Measurements from ENCODE around the gene MAP7.
"Not testable (repeated sequence)": the region's sequence is repeated elsewhere in the genome, so short reads cannot be mapped to it uniquely, and the experiment has no call there.

MAP7 gene

GRCh38 chr6:136592930-136593673, 42.9 kb upstream of the MAP7 start:
- Histone ChIP-seq H3K4me3 (ENCODE audit: low read length) (no peak overlapping the region), H3K9ac (ENCODE audit: low read length) (no peak overlapping the region), H2AK5ac (ENCODE audit: low read length) (no peak overlapping the region), H3K27me3 (ENCODE audit: insufficient read depth, low read length, poor library complexity) (no peaks in the 10 kb centered on the region), H3K4me1 (ENCODE audit: control insufficient read depth, low read depth, low read length) (no peaks in the 10 kb centered on the region), H3K27ac (ENCODE audit: low read depth, low read length) (no peak overlapping the region), H3K79me2 (ENCODE audit: control insufficient read depth, insufficient read depth, low read length) (no peaks in the 10 kb centered on the region), H3K56ac (ENCODE audit: low read length) (no peak overlapping the region), H4K5ac (ENCODE audit: low read length) (no peak overlapping the region), H3K23ac (ENCODE audit: low read length) (no peak overlapping the region), H3K79me1 (ENCODE audit: low read length) (no peaks in the 10 kb centered on the region), H3K4ac (ENCODE audit: low read depth, low read length) (no peak overlapping the region), H2BK120ac (ENCODE audit: low read depth, low read length) (no peak overlapping the region), H2BK15ac (replicated peaks; ENCODE audit: low read depth) (no peak overlapping the region), H3K18ac (ENCODE audit: low read length) (no peak overlapping the region), H3K36me3 (ENCODE audit: control insufficient read depth, insufficient read depth, low read length) (no peaks in the 10 kb centered on the region), H4K8ac (ENCODE audit: low read depth, low read length) (no peak overlapping the region), H2BK5ac (ENCODE audit: low read length) (no peak overlapping the region), H3K4me2 (ENCODE audit: low read length) (no peak overlapping the region)
- DNase-seq: no peak
- no CpG with 5 or more reads among the region's 2 CpGs for WGBS (ENCODE audit: extremely low coverage, insufficient coverage, low lambda C conversion rate)

GRCh38 chr6:136591617-136592016, 41.4 kb upstream of the MAP7 start:
- DNase-seq: no peak
- Histone ChIP-seq H3K4me2 (ENCODE audit: low read length) (no peak overlapping the region), H3K4me1 (ENCODE audit: control insufficient read depth, low read depth, low read length) (no peaks in the 10 kb centered on the region), H3K4ac (ENCODE audit: low read depth, low read length) (no peak overlapping the region), H3K27ac (ENCODE audit: low read depth, low read length) (no peak overlapping the region), H2BK120ac (ENCODE audit: low read depth, low read length) (no peak overlapping the region), H3K36me3 (ENCODE audit: control insufficient read depth, insufficient read depth, low read length) (no peaks in the 10 kb centered on the region), H3K27me3 (ENCODE audit: insufficient read depth, low read length, poor library complexity) (no peaks in the 10 kb centered on the region), H2BK5ac (ENCODE audit: low read length) (no peak overlapping the region), H3K9ac (ENCODE audit: low read length) (no peak overlapping the region), H3K79me2 (ENCODE audit: control insufficient read depth, insufficient read depth, low read length) (no peaks in the 10 kb centered on the region), H4K8ac (ENCODE audit: low read depth, low read length) (no peak overlapping the region), H3K4me3 (ENCODE audit: low read length) (no peak overlapping the region), H2AK5ac (ENCODE audit: low read length) (no peak overlapping the region), H4K5ac (ENCODE audit: low read length) (no peak overlapping the region), H3K79me1 (ENCODE audit: low read length) (no peaks in the 10 kb centered on the region), H3K23ac (ENCODE audit: low read length) (no peak overlapping the region), H3K18ac (ENCODE audit: low read length) (no peak overlapping the region), H2BK15ac (replicated peaks; ENCODE audit: low read depth) (no peak overlapping the region), H3K56ac (ENCODE audit: low read length) (no peak overlapping the region)
- no CpG with 5 or more reads among the region's 1 CpG for WGBS (ENCODE audit: extremely low coverage, insufficient coverage, low lambda C conversion rate)

GRCh38 chr6:136590846-136591245, 40.6 kb upstream of the MAP7 start:
- H2BK120ac ChIP-seq (ENCODE audit: low read depth, low read length); H3K23ac ChIP-seq (ENCODE audit: low read length); H2BK5ac ChIP-seq (ENCODE audit: low read length); DNase-seq; H3K79me2 ChIP-seq (ENCODE audit: control insufficient read depth, insufficient read depth, low read length); H3K4ac ChIP-seq (ENCODE audit: low read depth, low read length); H3K36me3 ChIP-seq (ENCODE audit: control insufficient read depth, insufficient read depth, low read length); H3K79me1 ChIP-seq (ENCODE audit: low read length); H3K27me3 ChIP-seq (ENCODE audit: insufficient read depth, low read length, poor library complexity); H3K56ac ChIP-seq (ENCODE audit: low read length); H2BK15ac ChIP-seq (replicated peaks; ENCODE audit: low read depth); H3K4me1 ChIP-seq (ENCODE audit: control insufficient read depth, low read depth, low read length); H4K8ac ChIP-seq (ENCODE audit: low read depth, low read length); H3K4me2 ChIP-seq (ENCODE audit: low read length); H3K9ac ChIP-seq (ENCODE audit: low read length); H3K27ac ChIP-seq (ENCODE audit: low read depth, low read length); H2AK5ac ChIP-seq (ENCODE audit: low read length); H3K4me3 ChIP-seq (ENCODE audit: low read length); H4K5ac ChIP-seq (ENCODE audit: low read length); H3K18ac ChIP-seq (ENCODE audit: low read length): not testable (repeated sequence)
- WGBS (ENCODE audit: extremely low coverage, insufficient coverage, low lambda C conversion rate): no CpG with 5 or more reads among the region's 2 CpGs

GRCh38 chr6:136587527-136587926, 37.3 kb upstream of the MAP7 start:
- no peak overlapping the region for H3K18ac ChIP-seq (ENCODE audit: low read length)
- no peaks in the 10 kb centered on the region for H3K4me1 ChIP-seq (ENCODE audit: control insufficient read depth, low read depth, low read length)
- no peak overlapping the region for H4K8ac ChIP-seq (ENCODE audit: low read depth, low read length)
- H3K4me3 ChIP-seq (ENCODE audit: low read length): no peak overlapping the region
- no peak overlapping the region for H3K4ac ChIP-seq (ENCODE audit: low read depth, low read length)
- H3K79me1 ChIP-seq (ENCODE audit: low read length): no peaks in the 10 kb centered on the region
- no peak overlapping the region for H2AK5ac ChIP-seq (ENCODE audit: low read length)
- no peak overlapping the region for H2BK120ac ChIP-seq (ENCODE audit: low read depth, low read length)
- H2BK15ac ChIP-seq (replicated peaks; ENCODE audit: low read depth): no peak overlapping the region
- H3K4me2 ChIP-seq (ENCODE audit: low read length): no peak overlapping the region
- no peaks in the 10 kb centered on the region for H3K36me3 ChIP-seq (ENCODE audit: control insufficient read depth, insufficient read depth, low read length)
- H3K23ac ChIP-seq (ENCODE audit: low read length): no peak overlapping the region
- DNase-seq: peak; percentile 44
- H4K5ac ChIP-seq (ENCODE audit: low read length): no peak overlapping the region
- WGBS (ENCODE audit: extremely low coverage, insufficient coverage, low lambda C conversion rate): no CpG with 5 or more reads among the region's 1 CpG
- H3K56ac ChIP-seq (ENCODE audit: low read length): no peak overlapping the region
- no peaks in the 10 kb centered on the region for H3K27me3 ChIP-seq (ENCODE audit: insufficient read depth, low read length, poor library complexity)
- H3K9ac ChIP-seq (ENCODE audit: low read length): no peak overlapping the region
- no peak overlapping the region for H2BK5ac ChIP-seq (ENCODE audit: low read length)
- no peaks in the 10 kb centered on the region for H3K79me2 ChIP-seq (ENCODE audit: control insufficient read depth, insufficient read depth, low read length)
- H3K27ac ChIP-seq (ENCODE audit: low read depth, low read length): no peak overlapping the region

GRCh38 chr6:136586295-136586694, 36.1 kb upstream of the MAP7 start:
- no peak overlapping the region for H3K9ac ChIP-seq (ENCODE audit: low read length)
- H2BK15ac ChIP-seq (replicated peaks; ENCODE audit: low read depth): no peak overlapping the region

GRCh38 chr6:136585523-136585922, 35.3 kb upstream of the MAP7 start:
- H2BK15ac ChIP-seq (replicated peaks; ENCODE audit: low read depth); H3K79me2 ChIP-seq (ENCODE audit: control insufficient read depth, insufficient read depth, low read length); H2AK5ac ChIP-seq (ENCODE audit: low read length); H2BK120ac ChIP-seq (ENCODE audit: low read depth, low read length); H3K23ac ChIP-seq (ENCODE audit: low read length); H3K27me3 ChIP-seq (ENCODE audit: insufficient read depth, low read length, poor library complexity); H3K36me3 ChIP-seq (ENCODE audit: control insufficient read depth, insufficient read depth, low read length); H4K8ac ChIP-seq (ENCODE audit: low read depth, low read length); DNase-seq; H3K18ac ChIP-seq (ENCODE audit: low read length); H3K4me3 ChIP-seq (ENCODE audit: low read length); H3K9ac ChIP-seq (ENCODE audit: low read length); H4K5ac ChIP-seq (ENCODE audit: low read length); H3K56ac ChIP-seq (ENCODE audit: low read length); H3K27ac ChIP-seq (ENCODE audit: low read depth, low read length); H3K4me2 ChIP-seq (ENCODE audit: low read length); H3K79me1 ChIP-seq (ENCODE audit: low read length); H3K4me1 ChIP-seq (ENCODE audit: control insufficient read depth, low read depth, low read length); H3K4ac ChIP-seq (ENCODE audit: low read depth, low read length); H2BK5ac ChIP-seq (ENCODE audit: low read length): not testable (repeated sequence)
- no CpG with 5 or more reads among the region's 2 CpGs for WGBS (ENCODE audit: extremely low coverage, insufficient coverage, low lambda C conversion rate)

More at GRCh38 chr6:136586295-136586694, 36.1 kb upstream of the MAP7 start:
- Histone ChIP-seq H2BK5ac (ENCODE audit: low read length) (no peak overlapping the region), H4K5ac (ENCODE audit: low read length) (no peak overlapping the region), H3K79me1 (ENCODE audit: low read length) (no peaks in the 10 kb centered on the region), H3K23ac (ENCODE audit: low read length) (no peak overlapping the region), H4K8ac (ENCODE audit: low read depth, low read length) (no peak overlapping the region), H2AK5ac (ENCODE audit: low read length) (no peak overlapping the region), H3K56ac (ENCODE audit: low read length) (no peak overlapping the region), H3K4ac (ENCODE audit: low read depth, low read length) (no peak overlapping the region), H3K4me2 (ENCODE audit: low read length) (no peak overlapping the region), H3K4me1 (ENCODE audit: control insufficient read depth, low read depth, low read length) (no peaks in the 10 kb centered on the region), H3K27me3 (ENCODE audit: insufficient read depth, low read length, poor library complexity) (no peaks in the 10 kb centered on the region), H3K36me3 (ENCODE audit: control insufficient read depth, insufficient read depth, low read length) (no peaks in the 10 kb centered on the region), H3K18ac (ENCODE audit: low read length) (no peak overlapping the region), H2BK120ac (ENCODE audit: low read depth, low read length) (no peak overlapping the region), H3K27ac (ENCODE audit: low read depth, low read length) (no peak overlapping the region), H3K4me3 (ENCODE audit: low read length) (no peak overlapping the region), H3K79me2 (ENCODE audit: control insufficient read depth, insufficient read depth, low read length) (no peaks in the 10 kb centered on the region)
- DNase-seq: no peak
- WGBS (ENCODE audit: extremely low coverage, insufficient coverage, low lambda C conversion rate): no CpG with 5 or more reads among the region's 4 CpGs

Measured in mesendoderm (in vitro differentiated cells).